ENCODE results near the gene H3-3A. TPM values are rescaled to one million over a fixed set of nuclear protein-coding genes. Genes with fewer than 3 reads are reported as not detected.

Gene H3-3A
- total RNA-seq (2021; fragmentation: NEBNext Ultra II Directional; extraction: Animal tissue kit (Norgen Biotek cat#: 25700)) (1,213 and 1,223 TPM in 2 replicates), polyA plus RNA-seq (2011; rRNA removed) (760 and 1,157 TPM in 2 replicates), polyA minus RNA-seq (2011; rRNA and poly(A)+ RNA removed) (222 and 228 TPM in 2 replicates)
- 1,155 TPM for polyA plus RNA-seq (2011; cell fraction: cytosol; rRNA removed)
- polyA plus RNA-seq (2011; cell fraction: nucleus; rRNA removed) = 408 TPM
- 555 to 853 TPM (median 714 TPM) in 4 replicates for polyA plus RNA-seq (2012, experiment 1 of 2)
- 650 TPM for polyA plus RNA-seq (2012, experiment 2 of 2)
- 1,534 TPM for polyA plus RNA-seq (2013, experiment 1 of 2)
- polyA plus RNA-seq (2013, experiment 2 of 2) = 1,619 TPM
- polyA minus RNA-seq (2011; cell fraction: cytosol; rRNA and poly(A)+ RNA removed) = 287 TPM
- 109 TPM for polyA minus RNA-seq (2011; cell fraction: nucleus; rRNA and poly(A)+ RNA removed)
- long read RNA-seq, experiment 1, transcript H3F3A-203 (4 exons, 1,088 nt) = major isoform, 32 of 105 reads
- long read RNA-seq, experiment 1, partial matches to known transcripts = 3 of 105 reads
- long read RNA-seq, experiment 1, other reads (novel, unspliced or antisense) = 64 of 105 reads
- long read RNA-seq, experiment 2, transcript H3F3A-203 (4 exons, 1,088 nt) = major isoform, 783 of 829 reads
- long read RNA-seq, experiment 2, partial matches to known transcripts = 0 of 829 reads
- long read RNA-seq, experiment 2, other reads (novel, unspliced or antisense) = 43 of 829 reads

DNA sequence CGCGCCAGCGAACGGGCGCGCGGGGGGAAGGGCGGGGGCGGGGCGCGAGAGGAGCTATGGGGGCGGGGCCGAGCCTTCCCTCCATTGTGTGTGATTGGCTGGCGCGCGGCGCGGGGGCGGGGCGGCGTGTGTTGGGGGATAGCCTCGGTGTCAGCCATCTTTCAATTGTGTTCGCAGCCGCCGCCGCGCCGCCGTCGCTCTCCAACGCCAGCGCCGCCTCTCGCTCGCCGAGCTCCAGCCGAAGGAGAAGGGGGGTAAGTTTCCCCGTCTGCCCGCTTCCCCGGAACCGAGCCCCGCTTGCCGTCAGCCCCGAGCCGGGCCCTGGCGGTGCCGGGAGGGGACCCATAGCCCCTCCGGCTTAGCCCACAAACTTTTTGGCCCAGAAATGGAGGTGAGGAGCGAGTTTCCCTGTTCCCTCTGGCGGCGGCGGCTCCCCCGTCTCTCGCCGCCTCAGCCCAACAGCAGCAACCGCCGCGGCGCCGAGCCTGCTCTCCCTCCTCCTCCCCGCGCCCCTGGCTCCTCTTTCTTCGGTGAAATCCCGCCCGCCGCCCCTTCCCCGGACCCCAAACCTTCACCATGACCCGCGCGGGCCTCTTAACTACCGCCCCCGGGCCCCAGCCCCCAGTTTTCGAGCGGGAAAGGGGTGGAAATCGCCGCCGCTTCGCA is at the start of gene H3-3A:
TSS of gene H3-3A (plus strand) at position 159 of the 666 bp plus-strand sequence. CDS start 1,636 bp downstream, outside the sequence.
- H3K4ac ChIP-seq (replicated peaks; ENCODE audit: insufficient read length, low read depth, low read length) = peak within 1 kb of the TSS; percentile 66
- H3K23ac ChIP-seq (ENCODE audit: insufficient read length) = no peak within 1 kb of the TSS
- no peak within 1 kb of the TSS; the same call in 1 of the 2 replicates for H2BK12ac ChIP-seq (ENCODE audit: low read depth, low read length)
- H3K4me1 ChIP-seq (replicated peaks in 1 of 4; ENCODE audit: control insufficient read depth in 3 of 4, insufficient read depth in 4 of 4, low read length in 3 of 4) = peaks cover 0 to 9% (median 2%) of the 10 kb centered on the region in 4 experiments; a peak in 4 of 7 replicates
- H3K23me2 ChIP-seq (ENCODE audit: low read depth, low read length) = peaks cover 1% of the 10 kb centered on the region; the same call in 1 of the 2 replicates
- H4K8ac ChIP-seq (ENCODE audit: extremely low read depth, insufficient read depth, low read length) = peak within 1 kb of the TSS; percentile 98; the same call in 1 of the 2 replicates
- peak within 1 kb of the TSS; percentile 92 for H4K5ac ChIP-seq (ENCODE audit: insufficient read length, low read depth, low read length)
- ChIA-PET CTCF (ENCODE audit: partially characterized antibody) (interaction anchor here (0.6 to 1.6 kb wide), 6 partner anchors 20 to 346 kb away, joined by 3 to 5 read pairs (median 3); no protein-coding TSS in a partner anchor), POLR2A (ENCODE audit: partially characterized antibody) (interaction anchor here (0.5 to 4.5 kb wide), 46 partner anchors 9 to 683 kb away, joined by 3 to 51 read pairs (median 6); partner anchors contain the start of genes PYCR2 and SDE2)
- H2AFZ ChIP-seq (ENCODE audit: low read length) = peak within 1 kb of the TSS; percentile 15
- WGBS, 2 experiments (ENCODE audit: extremely low coverage in 1 of 2, insufficient coverage in 1 of 2, insufficient read length in 1 of 2, insufficient replicate concordance in 2 of 2, low coverage in 1 of 2, low lambda C conversion rate in 2 of 2, missing lambda C conversion rate in 1 of 2) = 4% methylated on average over 27 of the region's 78 CpGs; no CpG with 5 or more reads in 1 of the 2 experiments
- peak; percentile 82 to 98 for DNase-seq (ENCODE audit: low read depth in 1 of 2, low spot score in 2 of 2)
- peak within 1 kb of the TSS; percentile 97 for H3K56ac ChIP-seq (replicated peaks; ENCODE audit: insufficient read length, low read depth, low read length)
- H4K91ac ChIP-seq (replicated peaks; ENCODE audit: insufficient read length, low read length) = peak within 1 kb of the TSS; percentile 83
- no peaks in the 10 kb centered on the region for H3K27me3 ChIP-seq (replicated peaks in 1 of 4; ENCODE audit: control insufficient read depth in 3 of 4, extremely low read depth in 1 of 4, insufficient read depth in 3 of 4, low read length in 3 of 4)
- H2AK5ac ChIP-seq (ENCODE audit: low read depth, low read length) = peak within 1 kb of the TSS; percentile 20; the same call in 1 of the 2 replicates
- H2BK20ac ChIP-seq (ENCODE audit: low read length) = no peak within 1 kb of the TSS
- peaks cover 18 to 28% of the 10 kb centered on the region in 2 experiments for H4K20me1 ChIP-seq (replicated peaks in 1 of 2; ENCODE audit: control insufficient read depth in 1 of 2, insufficient read depth in 2 of 2, low read length in 2 of 2)
- peak within 1 kb of the TSS; percentile 95 to 99 (median 97) for H3K9ac ChIP-seq (replicated peaks in 1 of 4; ENCODE audit: extremely low read depth in 1 of 4, low read depth in 3 of 4, low read length in 3 of 4)
- peaks cover 6 to 35% (median 18%) of the 10 kb centered on the region in 4 experiments for H3K36me3 ChIP-seq (ENCODE audit: control insufficient read depth in 2 of 4, insufficient read depth in 4 of 4, low read length in 3 of 4)
- H3K4me3 ChIP-seq (ENCODE audit: extremely low read depth in 1 of 4, insufficient read depth in 2 of 4, low read depth in 3 of 4, low read length in 4 of 4) = peak within 1 kb of the TSS; percentile 91 to 100 (median 94)
- peak within 1 kb of the TSS; percentile 95 for H3K27ac ChIP-seq (ENCODE audit: low read depth, low read length)
- H2BK5ac ChIP-seq (ENCODE audit: low read depth, low read length) = peak within 1 kb of the TSS; percentile 84
- peak within 1 kb of the TSS; percentile 2 for H3K14ac ChIP-seq (ENCODE audit: insufficient read length)
- H2BK120ac ChIP-seq (replicated peaks; ENCODE audit: low read depth, low read length) = no peak within 1 kb of the TSS
- no peaks in the 10 kb centered on the region; the same call in 1 of the 2 replicates for H3K79me1 ChIP-seq (ENCODE audit: low read depth, low read length)
- H3K4me2 ChIP-seq (ENCODE audit: insufficient read depth in 1 of 2, low read depth in 2 of 2, low read length in 2 of 2) = peak within 1 kb of the TSS; percentile 83 to 89
- H2BK15ac ChIP-seq (ENCODE audit: low read length) = peak within 1 kb of the TSS; percentile 29; the same call in 1 of the 2 replicates
- peaks cover 29 to 63% of the 10 kb centered on the region in 2 experiments for H3K79me2 ChIP-seq (ENCODE audit: control insufficient read depth in 1 of 2, insufficient read depth in 2 of 2, low read length in 2 of 2)
- peak within 1 kb of the TSS; percentile 95 for H3K18ac ChIP-seq (ENCODE audit: extremely low read depth, low read length)
- FAIRE-seq = no peak
- no peaks in the 10 kb centered on the region for H3K9me3 ChIP-seq (ENCODE audit: insufficient read depth in 2 of 2, low read depth in 1 of 2, low read length in 1 of 2)
- TF ChIP-seq SRF (IDR thresholded peaks at IDR 0.05; ENCODE audit: low read depth, low read length) (no peak), FOSL1 (IDR thresholded peaks at IDR 0.05; ENCODE audit: insufficient read depth, low read depth, low read length) (no peak), RNF2 (IDR thresholded peaks at IDR 0.05; ENCODE audit: borderline replicate concordance, low read depth, low read length, missing control alignments, poor library complexity, severe bottlenecking) (no peak), JUN (IDR thresholded peaks at IDR 0.05; ENCODE audit: low read depth, low read length) (no peak), CHD2 (IDR thresholded peaks at IDR 0.05; ENCODE audit: low read length) (no peak), GTF2F1 (IDR thresholded peaks at IDR 0.05; ENCODE audit: borderline replicate concordance, low read depth, low read length) (peak; percentile 61), POLR2AphosphoS5 (IDR thresholded peaks at IDR 0.05; ENCODE audit: low read depth, low read length) (peak; percentile 93), TAF7 (optimal IDR thresholded peaks at IDR 0.05; ENCODE audit: borderline replicate concordance, low read depth, low read length) (peak; percentile 80)

Measured in H1 (cell line).